Spleen (tissue), 11 donors: ENCODE results near the gene NLGN1. TPM values are rescaled to one million over a fixed set of nuclear protein-coding genes. Genes with fewer than 3 reads are reported as not detected.

Experiments
- DNase-seq: peaks from one replicate; pipeline ENCODE4 v3.0.0-alpha.2; 2020
- H3K27ac ChIP-seq, 8 donors: fragments of 200-600 bp; sonication (generic) in 7 of 8; 1 replicate in 4 of 8; 2 replicates in 4 of 8; pipeline versions ENCODE4 v1.5.0 to v1.8.0; 2016 to 2021; ENCODE audit warnings: inconsistent platforms in 4 of 8, mild to moderate bottlenecking in 4 of 8, moderate library complexity in 1 of 8
- H3K27me3 ChIP-seq, 7 donors: fragments of 200-600 bp; sonication (generic) in 6 of 7; replicated peaks in 1 of 7; 1 replicate in 4 of 7; 2 replicates in 3 of 7; pipeline versions ENCODE4 v1.5.0 to v1.8.0; 2016 to 2021; ENCODE audit warnings: inconsistent platforms in 3 of 7, mild to moderate bottlenecking in 1 of 7
- H3K36me3 ChIP-seq, 6 donors: fragments of 200-600 bp; sonication (generic) in 5 of 6; 1 replicate in 4 of 6; 2 replicates in 2 of 6; pipeline versions ENCODE4 v1.5.0 to v1.8.0; 2016 to 2021; ENCODE audit warnings: inconsistent platforms in 2 of 6
- H3K4me1 ChIP-seq, 6 donors: fragments of 200-600 bp; sonication (generic) in 5 of 6; 1 replicate in 3 of 6; 2 replicates in 3 of 6; pipeline versions ENCODE4 v1.5.0 to v1.8.0; 2016 to 2021; ENCODE audit warnings: inconsistent platforms in 3 of 6
- H3K4me3 ChIP-seq, 8 donors: fragments of 200-600 bp; sonication (generic) in 7 of 8; 1 replicate in 4 of 8; 2 replicates in 4 of 8; pipeline versions ENCODE4 v1.5.0 to v1.8.0; 2016 to 2021; ENCODE audit warnings: inconsistent platforms in 4 of 8, mild to moderate bottlenecking in 4 of 8, moderate library complexity in 2 of 8
- H3K9me3 ChIP-seq, 8 donors: fragments of 200-600 bp; sonication (generic) in 7 of 8; 1 replicate in 4 of 8; 2 replicates in 4 of 8; pipeline versions ENCODE4 v1.5.0 to v1.8.0; 2016 to 2021; ENCODE audit warnings: inconsistent platforms in 4 of 8
- POLR2A ChIP-seq, 3 donors: fragments of 450-650 bp; IDR thresholded peaks; one replicate each; pipeline ENCODE4 v1.5.1; 2017; ENCODE audit warnings: antibody characterized with exemption in 3 of 3, mild to moderate bottlenecking in 1 of 3
- POLR2AphosphoS5 ChIP-seq, 3 donors: sonication (generic); formaldehyde crosslinking; IDR thresholded peaks; one replicate each; pipeline ENCODE4 v1.5.1; 2017; ENCODE audit warnings: antibody characterized with exemption in 3 of 3
- WGBS, 5 donors: extraction: QIAGEN DNeasy Blood & Tissue Kit in 3 of 5; methylation state at CpG; one replicate each; pipeline versions ENCODE4 v1.1.5 to v1.1.7; 2013 to 2018; 5-methylcytosine and 5-hydroxymethylcytosine counted together
- intact Hi-C: fragments of 100-400 bp; cut with DNase I; formaldehyde crosslinking; loops from one replicate; pipeline ENCODE4 v1.15.0; 2023; ENCODE audit warnings: low total_unique reads
- polyA plus RNA-seq, 3 donors: library from polyadenylated mRNA; stranded (reverse); fragments of 200-250 nt; gene quantifications; one replicate each; pipeline ENCODE4 v1.2.1, GENCODE V29; 2013
- total RNA-seq, 7 donors: library from RNA; depleted of rRNA in 3 of 7; stranded (reverse); fragments of >200 nt in 3 of 7; fragmentation: NEBNext Ultra II Directional in 4 of 7; extraction: Animal tissue kit (Norgen Biotek cat#: 25700) in 4 of 7; gene quantifications; one replicate each; pipeline versions ENCODE4 v1.1.0 to v1.2.1, GENCODE V29; 2016 to 2021
- TF ChIP-seq, protein P1 (sequence below), 11 experiments: fragments of 200-600 bp in 7 of 11; fragments of 450-650 bp in 4 of 11; sonication (generic) in 4 of 11; IDR thresholded peaks in 8 of 11; conservative IDR thresholded peaks in 3 of 11; 1 replicate in 7 of 11; 2 replicates in 4 of 11; pipeline versions ENCODE4 v1.4.0 to v1.8.0; 2016 to 2021; ENCODE audit warnings: antibody characterized with exemption in 11 of 11, inconsistent platforms in 4 of 11, mild to moderate bottlenecking in 1 of 11
- donor health status: healthy with polysubstance abuse.
- donor health status: DM: no; HTN: no; CAD: no; lungs with moderate emphysema.
- donor health status: DM: no; HTN: no; CAD: no.
- donor health status: Bipolar disorder and iron deficiency.
- donor health status: healthy.
- donor health status: DM: no; HTN: no; CAD: no.
- donor health status: DM: yes; HTN: yes; CAD: no.

The NLGN1 gene
- total and polyA plus RNA-seq, 10 donors, result 0.03 to 0.13 (median 0.03) TPM; not detected in 7

DNA sequence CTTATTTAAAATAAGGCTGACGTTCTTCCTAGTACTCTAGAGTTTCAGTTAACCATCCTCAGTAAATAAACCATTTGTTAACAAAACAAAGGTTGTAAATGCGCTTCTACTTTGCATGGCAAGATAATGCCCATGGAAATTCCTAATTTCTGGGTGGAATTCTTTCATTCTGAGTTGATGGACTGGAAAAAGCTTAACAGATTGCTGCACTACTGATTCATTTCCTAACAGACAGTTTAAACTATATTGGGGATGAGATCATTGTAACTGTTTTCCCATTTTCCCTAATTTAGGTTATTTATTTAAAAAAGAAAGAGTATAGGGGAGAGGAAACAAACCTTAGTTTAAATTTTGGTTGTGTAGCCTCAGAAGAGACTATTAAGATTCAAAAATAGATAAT is 342.2 kb downstream of the NLGN1 start:
- H3K9me3 ChIP-seq, result no peaks in the 10 kb centered on the region
- intact Hi-C loops, result no loop called here
- 77 to 88% (median 79%) methylated on average over 2 of the region's 2 CpGs for WGBS, 5 donors
- H3K27ac ChIP-seq, result no peak overlapping the region
- H3K36me3 ChIP-seq, result no peaks in the 10 kb centered on the region
- no peaks in the 10 kb centered on the region for H3K27me3 ChIP-seq
- no peak overlapping the region for H3K4me3 ChIP-seq
- DNase-seq, result no peak
- TF ChIP-seq POLR2A (IDR thresholded peaks at IDR 0.05), result no peak
- TF ChIP-seq, protein P1, sequence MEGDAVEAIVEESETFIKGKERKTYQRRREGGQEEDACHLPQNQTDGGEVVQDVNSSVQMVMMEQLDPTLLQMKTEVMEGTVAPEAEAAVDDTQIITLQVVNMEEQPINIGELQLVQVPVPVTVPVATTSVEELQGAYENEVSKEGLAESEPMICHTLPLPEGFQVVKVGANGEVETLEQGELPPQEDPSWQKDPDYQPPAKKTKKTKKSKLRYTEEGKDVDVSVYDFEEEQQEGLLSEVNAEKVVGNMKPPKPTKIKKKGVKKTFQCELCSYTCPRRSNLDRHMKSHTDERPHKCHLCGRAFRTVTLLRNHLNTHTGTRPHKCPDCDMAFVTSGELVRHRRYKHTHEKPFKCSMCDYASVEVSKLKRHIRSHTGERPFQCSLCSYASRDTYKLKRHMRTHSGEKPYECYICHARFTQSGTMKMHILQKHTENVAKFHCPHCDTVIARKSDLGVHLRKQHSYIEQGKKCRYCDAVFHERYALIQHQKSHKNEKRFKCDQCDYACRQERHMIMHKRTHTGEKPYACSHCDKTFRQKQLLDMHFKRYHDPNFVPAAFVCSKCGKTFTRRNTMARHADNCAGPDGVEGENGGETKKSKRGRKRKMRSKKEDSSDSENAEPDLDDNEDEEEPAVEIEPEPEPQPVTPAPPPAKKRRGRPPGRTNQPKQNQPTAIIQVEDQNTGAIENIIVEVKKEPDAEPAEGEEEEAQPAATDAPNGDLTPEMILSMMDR (IDR thresholded peaks at IDR 0.05 in 8 of 11, conservative IDR thresholded peaks at IDR 0.05 in 3 of 11), result no peak
- no peak for TF ChIP-seq POLR2AphosphoS5 (IDR thresholded peaks at IDR 0.05)
- no peaks in the 10 kb centered on the region for H3K4me1 ChIP-seq

DNA sequence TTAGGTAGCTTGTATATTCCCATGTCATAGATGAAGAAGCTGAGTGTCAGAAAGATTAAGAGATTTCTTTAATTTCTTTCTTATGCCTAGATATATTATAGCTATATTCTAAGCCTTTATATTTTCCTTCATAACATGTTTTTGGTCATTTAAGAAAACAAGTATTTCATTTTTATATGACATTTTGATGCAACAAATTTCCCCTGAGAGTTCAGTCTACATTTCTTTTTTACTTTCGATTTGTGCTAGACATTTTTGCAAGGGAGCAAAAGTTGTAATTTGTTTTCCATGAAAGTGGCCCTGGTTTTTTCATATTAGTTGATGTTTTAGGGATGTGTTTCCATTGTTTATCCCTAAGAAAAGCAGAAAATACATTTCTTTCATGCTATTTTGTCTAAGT is 344.9 kb downstream of the NLGN1 start:
- intact Hi-C loops, result no loop called here
- no peak for DNase-seq
- Histone ChIP-seq H3K27me3 (no peaks in the 10 kb centered on the region), H3K4me1 (no peaks in the 10 kb centered on the region), H3K36me3 (no peaks in the 10 kb centered on the region), H3K27ac (no peak overlapping the region), H3K4me3 (no peak overlapping the region), H3K9me3 (no peaks in the 10 kb centered on the region)
- TF ChIP-seq POLR2AphosphoS5 (IDR thresholded peaks at IDR 0.05) (no peak), POLR2A (IDR thresholded peaks at IDR 0.05) (no peak)
- TF ChIP-seq, protein P1 (IDR thresholded peaks at IDR 0.05 in 8 of 11, conservative IDR thresholded peaks at IDR 0.05 in 3 of 11), result no peak
- WGBS, 5 donors, result 39 to 82% (median 62%) methylated on average over 1 of the region's 1 CpG

DNA sequence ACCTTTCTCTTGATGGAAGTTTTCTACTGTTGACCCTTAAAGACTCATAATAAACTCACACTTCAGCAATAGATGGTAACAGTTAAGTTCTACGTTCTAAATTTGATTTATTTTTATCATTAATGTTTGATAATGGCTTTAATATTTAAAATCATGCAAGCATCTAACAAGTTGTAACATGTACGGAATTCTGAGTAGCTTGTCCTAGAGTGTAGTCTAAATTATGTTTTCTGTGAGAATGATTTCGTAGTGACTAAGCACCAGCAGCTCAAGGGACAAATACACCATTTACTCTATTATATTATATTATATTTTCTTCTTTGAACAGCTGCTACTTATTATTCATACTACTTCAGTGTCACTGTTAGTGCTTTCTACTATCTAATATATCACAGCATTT is 345.6 kb downstream of the NLGN1 start:
- TF ChIP-seq POLR2A (IDR thresholded peaks at IDR 0.05) (no peak), POLR2AphosphoS5 (IDR thresholded peaks at IDR 0.05) (no peak)
- TF ChIP-seq, protein P1 (IDR thresholded peaks at IDR 0.05 in 8 of 11, conservative IDR thresholded peaks at IDR 0.05 in 3 of 11), result no peak

DNA sequence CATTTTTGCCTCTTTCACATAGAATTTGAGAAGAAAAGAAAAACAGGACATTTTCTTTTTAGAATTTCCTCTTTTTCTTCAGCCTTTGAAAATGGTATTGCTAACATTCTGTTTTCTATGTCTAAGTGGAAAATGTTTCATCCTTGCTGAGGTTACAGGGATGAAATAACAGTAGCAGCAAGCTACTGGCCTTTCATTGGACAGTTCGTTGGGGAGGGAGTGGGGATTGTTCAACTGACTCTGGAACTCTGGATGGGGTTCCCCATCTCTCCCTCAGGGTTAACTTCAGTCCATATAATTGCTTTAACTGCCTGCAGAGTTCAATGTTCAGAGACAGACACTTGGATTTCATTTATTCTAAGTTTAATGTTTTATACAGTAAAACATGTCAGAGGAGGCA is 346.0 kb downstream of the NLGN1 start:
- DNase-seq, result no peak
- Histone ChIP-seq H3K27me3 (no peaks in the 10 kb centered on the region), H3K27ac (no peak overlapping the region), H3K4me3 (no peak overlapping the region), H3K4me1 (no peaks in the 10 kb centered on the region), H3K36me3 (no peaks in the 10 kb centered on the region), H3K9me3 (no peaks in the 10 kb centered on the region)
- TF ChIP-seq POLR2A (IDR thresholded peaks at IDR 0.05) (no peak), POLR2AphosphoS5 (IDR thresholded peaks at IDR 0.05) (no peak)
- TF ChIP-seq, protein P1 (IDR thresholded peaks at IDR 0.05 in 8 of 11, conservative IDR thresholded peaks at IDR 0.05 in 3 of 11), result no peak
- 52 to 68% (median 58%) methylated on average over 1 of the region's 1 CpG for WGBS, 5 donors
- intact Hi-C loops, result no loop called here

More for the DNA sequence above, 345.6 kb downstream of the NLGN1 start:
- H3K27ac ChIP-seq, result no peak overlapping the region
- no peak overlapping the region for H3K4me3 ChIP-seq
- intact Hi-C loops, result no loop called here
- H3K27me3 ChIP-seq, result no peaks in the 10 kb centered on the region
- no peak for DNase-seq
- WGBS, 5 donors, result 69 to 81% (median 70%) methylated on average over 3 of the region's 3 CpGs
- H3K4me1 ChIP-seq, result no peaks in the 10 kb centered on the region
- no peaks in the 10 kb centered on the region for H3K36me3 ChIP-seq
- no peaks in the 10 kb centered on the region for H3K9me3 ChIP-seq
